ENCODE measurements around the gene CTSW. TPM values are rescaled to one million over a fixed set of nuclear protein-coding genes. Genes with fewer than 3 reads are reported as not detected.

The CTSW gene
- total and polyA plus RNA-seq, 4 donors = 0.20 to 0.96 (median 0.45) TPM

- H3K27me3 ChIP-seq (ENCODE audit: control insufficient read depth, insufficient read depth, low read length) = no peaks in the 10 kb centered on the region
- no peaks in the 10 kb centered on the region for H3K4me1 ChIP-seq (ENCODE audit: control insufficient read depth, insufficient read depth, low read length)
- 84% methylated on average over 7 of the region's 8 CpGs for WGBS (ENCODE audit: insufficient coverage)
- peaks cover 47% of the 10 kb centered on the region for H3K36me3 ChIP-seq (ENCODE audit: control insufficient read depth, insufficient read depth, low read length)
- H3K4me3 ChIP-seq (ENCODE audit: low read depth, low read length) = no peak overlapping the region
- H3K9me3 ChIP-seq (ENCODE audit: control insufficient read depth, insufficient read depth, low read length) = no peaks in the 10 kb centered on the region
- H3K27ac ChIP-seq (ENCODE audit: low read depth, low read length) = no peak overlapping the region
- no peak for DNase-seq (ENCODE audit: low read depth in 4 of 6, low spot score in 6 of 6)
Observed at GRCh38 chr11:65849366-65849765, 30.3 kb upstream of the CTSW start.

- H3K27me3 ChIP-seq (ENCODE audit: control insufficient read depth, insufficient read depth, low read length) = no peaks in the 10 kb centered on the region
- no peak overlapping the region for H3K27ac ChIP-seq (ENCODE audit: low read depth, low read length)
- H3K36me3 ChIP-seq (ENCODE audit: control insufficient read depth, insufficient read depth, low read length) = peaks cover 52% of the 10 kb centered on the region
- H3K4me3 ChIP-seq (ENCODE audit: low read depth, low read length) = no peak overlapping the region
- 47% methylated on average over 14 of the region's 16 CpGs for WGBS (ENCODE audit: insufficient coverage)
- peak in 1 of 6 donors; percentile 1 for DNase-seq (ENCODE audit: low read depth in 4 of 6, low spot score in 6 of 6)
- H3K9me3 ChIP-seq (ENCODE audit: control insufficient read depth, insufficient read depth, low read length) = no peaks in the 10 kb centered on the region
- no peaks in the 10 kb centered on the region for H3K4me1 ChIP-seq (ENCODE audit: control insufficient read depth, insufficient read depth, low read length)
Observed at GRCh38 chr11:65849771-65850216, 29.8 kb upstream of the CTSW start.

GRCh38 chr11:65850217-65851082 lies 29.2 kb upstream of the CTSW start:
- no peak overlapping the region for H3K27ac ChIP-seq (ENCODE audit: low read depth, low read length)
- WGBS (ENCODE audit: insufficient coverage) = 85% methylated on average over 16 of the region's 20 CpGs
- H3K36me3 ChIP-seq (ENCODE audit: control insufficient read depth, insufficient read depth, low read length) = peaks cover 58% of the 10 kb centered on the region
- no peaks in the 10 kb centered on the region for H3K27me3 ChIP-seq (ENCODE audit: control insufficient read depth, insufficient read depth, low read length)
- H3K4me1 ChIP-seq (ENCODE audit: control insufficient read depth, insufficient read depth, low read length) = peaks cover 3% of the 10 kb centered on the region
- no peak overlapping the region for H3K4me3 ChIP-seq (ENCODE audit: low read depth, low read length)
- no peaks in the 10 kb centered on the region for H3K9me3 ChIP-seq (ENCODE audit: control insufficient read depth, insufficient read depth, low read length)
- peak in 1 of 6 donors; percentile 6 for DNase-seq (ENCODE audit: low read depth in 4 of 6, low spot score in 6 of 6)

- H3K27me3 ChIP-seq (ENCODE audit: control insufficient read depth, insufficient read depth, low read length) = no peaks in the 10 kb centered on the region
- peaks cover 65% of the 10 kb centered on the region for H3K36me3 ChIP-seq (ENCODE audit: control insufficient read depth, insufficient read depth, low read length)
- 95% methylated on average over 8 of the region's 14 CpGs for WGBS (ENCODE audit: insufficient coverage)
- no peak for DNase-seq (ENCODE audit: low read depth in 4 of 6, low spot score in 6 of 6)
- no peak overlapping the region for H3K4me3 ChIP-seq (ENCODE audit: low read depth, low read length)
- no peak overlapping the region for H3K27ac ChIP-seq (ENCODE audit: low read depth, low read length)
- H3K9me3 ChIP-seq (ENCODE audit: control insufficient read depth, insufficient read depth, low read length) = no peaks in the 10 kb centered on the region
- peaks cover 10% of the 10 kb centered on the region for H3K4me1 ChIP-seq (ENCODE audit: control insufficient read depth, insufficient read depth, low read length)
Observed at GRCh38 chr11:65851083-65851579, 28.5 kb upstream of the CTSW start.

- peaks cover 73% of the 10 kb centered on the region for H3K36me3 ChIP-seq (ENCODE audit: control insufficient read depth, insufficient read depth, low read length)
- DNase-seq (ENCODE audit: low read depth in 4 of 6, low spot score in 6 of 6) = peak in 1 of 6 donors; percentile 1
- H3K27me3 ChIP-seq (ENCODE audit: control insufficient read depth, insufficient read depth, low read length) = no peaks in the 10 kb centered on the region
- no peak overlapping the region for H3K4me3 ChIP-seq (ENCODE audit: low read depth, low read length)
- 92% methylated on average over 9 of the region's 10 CpGs for WGBS (ENCODE audit: insufficient coverage)
- no peak overlapping the region for H3K27ac ChIP-seq (ENCODE audit: low read depth, low read length)
- no peaks in the 10 kb centered on the region for H3K9me3 ChIP-seq (ENCODE audit: control insufficient read depth, insufficient read depth, low read length)
- peaks cover 18% of the 10 kb centered on the region for H3K4me1 ChIP-seq (ENCODE audit: control insufficient read depth, insufficient read depth, low read length)
Observed at GRCh38 chr11:65851811-65852507, 27.7 kb upstream of the CTSW start.

GRCh38 chr11:65852508-65853245 lies 27.0 kb upstream of the CTSW start:
- H3K9me3 ChIP-seq (ENCODE audit: control insufficient read depth, insufficient read depth, low read length) = no peaks in the 10 kb centered on the region
- peak in 1 of 6 donors; percentile 4 for DNase-seq (ENCODE audit: low read depth in 4 of 6, low spot score in 6 of 6)
- no peaks in the 10 kb centered on the region for H3K27me3 ChIP-seq (ENCODE audit: control insufficient read depth, insufficient read depth, low read length)
- peaks cover 74% of the 10 kb centered on the region for H3K36me3 ChIP-seq (ENCODE audit: control insufficient read depth, insufficient read depth, low read length)
- no peak overlapping the region for H3K4me3 ChIP-seq (ENCODE audit: low read depth, low read length)
- peaks cover 18% of the 10 kb centered on the region for H3K4me1 ChIP-seq (ENCODE audit: control insufficient read depth, insufficient read depth, low read length)
- WGBS (ENCODE audit: insufficient coverage) = 91% methylated on average over 32 of the region's 33 CpGs
- no peak overlapping the region for H3K27ac ChIP-seq (ENCODE audit: low read depth, low read length)

- 84% methylated on average over 4 of the region's 6 CpGs for WGBS (ENCODE audit: insufficient coverage)
- DNase-seq (ENCODE audit: low read depth in 4 of 6, low spot score in 6 of 6) = no peak
- Histone ChIP-seq H3K4me3 (ENCODE audit: low read depth, low read length) (no peak overlapping the region), H3K9me3 (ENCODE audit: control insufficient read depth, insufficient read depth, low read length) (no peaks in the 10 kb centered on the region), H3K27me3 (ENCODE audit: control insufficient read depth, insufficient read depth, low read length) (no peaks in the 10 kb centered on the region), H3K27ac (ENCODE audit: low read depth, low read length) (no peak overlapping the region), H3K36me3 (ENCODE audit: control insufficient read depth, insufficient read depth, low read length) (peaks cover 74% of the 10 kb centered on the region), H3K4me1 (ENCODE audit: control insufficient read depth, insufficient read depth, low read length) (peaks cover 18% of the 10 kb centered on the region)
Observed at GRCh38 chr11:65853246-65853979, 26.2 kb upstream of the CTSW start.

GRCh38 chr11:65854161-65854592 lies 25.5 kb upstream of the CTSW start:
- no peak overlapping the region for H3K4me3 ChIP-seq (ENCODE audit: low read depth, low read length)
- DNase-seq (ENCODE audit: low read depth in 4 of 6, low spot score in 6 of 6) = no peak
- H3K4me1 ChIP-seq (ENCODE audit: control insufficient read depth, insufficient read depth, low read length) = peaks cover 22% of the 10 kb centered on the region
- WGBS (ENCODE audit: insufficient coverage) = 91% methylated on average over 3 of the region's 4 CpGs
- H3K27ac ChIP-seq (ENCODE audit: low read depth, low read length) = no peak overlapping the region
- no peaks in the 10 kb centered on the region for H3K9me3 ChIP-seq (ENCODE audit: control insufficient read depth, insufficient read depth, low read length)
- no peaks in the 10 kb centered on the region for H3K27me3 ChIP-seq (ENCODE audit: control insufficient read depth, insufficient read depth, low read length)
- peaks cover 74% of the 10 kb centered on the region for H3K36me3 ChIP-seq (ENCODE audit: control insufficient read depth, insufficient read depth, low read length)

Measured in spinal cord (tissue), 10 donors.